ENCODE data around the gene CHRM5. TPM values are rescaled to one million over a fixed set of nuclear protein-coding genes. Genes with fewer than 3 reads are reported as not detected.

The CHRM5 gene
- total and polyA plus RNA-seq, 2 of the 8 experiments (the other 6 are each of a cell fraction or from before 2014, with no cell fraction given), result not detected

- TF ChIP-seq, protein P1, sequence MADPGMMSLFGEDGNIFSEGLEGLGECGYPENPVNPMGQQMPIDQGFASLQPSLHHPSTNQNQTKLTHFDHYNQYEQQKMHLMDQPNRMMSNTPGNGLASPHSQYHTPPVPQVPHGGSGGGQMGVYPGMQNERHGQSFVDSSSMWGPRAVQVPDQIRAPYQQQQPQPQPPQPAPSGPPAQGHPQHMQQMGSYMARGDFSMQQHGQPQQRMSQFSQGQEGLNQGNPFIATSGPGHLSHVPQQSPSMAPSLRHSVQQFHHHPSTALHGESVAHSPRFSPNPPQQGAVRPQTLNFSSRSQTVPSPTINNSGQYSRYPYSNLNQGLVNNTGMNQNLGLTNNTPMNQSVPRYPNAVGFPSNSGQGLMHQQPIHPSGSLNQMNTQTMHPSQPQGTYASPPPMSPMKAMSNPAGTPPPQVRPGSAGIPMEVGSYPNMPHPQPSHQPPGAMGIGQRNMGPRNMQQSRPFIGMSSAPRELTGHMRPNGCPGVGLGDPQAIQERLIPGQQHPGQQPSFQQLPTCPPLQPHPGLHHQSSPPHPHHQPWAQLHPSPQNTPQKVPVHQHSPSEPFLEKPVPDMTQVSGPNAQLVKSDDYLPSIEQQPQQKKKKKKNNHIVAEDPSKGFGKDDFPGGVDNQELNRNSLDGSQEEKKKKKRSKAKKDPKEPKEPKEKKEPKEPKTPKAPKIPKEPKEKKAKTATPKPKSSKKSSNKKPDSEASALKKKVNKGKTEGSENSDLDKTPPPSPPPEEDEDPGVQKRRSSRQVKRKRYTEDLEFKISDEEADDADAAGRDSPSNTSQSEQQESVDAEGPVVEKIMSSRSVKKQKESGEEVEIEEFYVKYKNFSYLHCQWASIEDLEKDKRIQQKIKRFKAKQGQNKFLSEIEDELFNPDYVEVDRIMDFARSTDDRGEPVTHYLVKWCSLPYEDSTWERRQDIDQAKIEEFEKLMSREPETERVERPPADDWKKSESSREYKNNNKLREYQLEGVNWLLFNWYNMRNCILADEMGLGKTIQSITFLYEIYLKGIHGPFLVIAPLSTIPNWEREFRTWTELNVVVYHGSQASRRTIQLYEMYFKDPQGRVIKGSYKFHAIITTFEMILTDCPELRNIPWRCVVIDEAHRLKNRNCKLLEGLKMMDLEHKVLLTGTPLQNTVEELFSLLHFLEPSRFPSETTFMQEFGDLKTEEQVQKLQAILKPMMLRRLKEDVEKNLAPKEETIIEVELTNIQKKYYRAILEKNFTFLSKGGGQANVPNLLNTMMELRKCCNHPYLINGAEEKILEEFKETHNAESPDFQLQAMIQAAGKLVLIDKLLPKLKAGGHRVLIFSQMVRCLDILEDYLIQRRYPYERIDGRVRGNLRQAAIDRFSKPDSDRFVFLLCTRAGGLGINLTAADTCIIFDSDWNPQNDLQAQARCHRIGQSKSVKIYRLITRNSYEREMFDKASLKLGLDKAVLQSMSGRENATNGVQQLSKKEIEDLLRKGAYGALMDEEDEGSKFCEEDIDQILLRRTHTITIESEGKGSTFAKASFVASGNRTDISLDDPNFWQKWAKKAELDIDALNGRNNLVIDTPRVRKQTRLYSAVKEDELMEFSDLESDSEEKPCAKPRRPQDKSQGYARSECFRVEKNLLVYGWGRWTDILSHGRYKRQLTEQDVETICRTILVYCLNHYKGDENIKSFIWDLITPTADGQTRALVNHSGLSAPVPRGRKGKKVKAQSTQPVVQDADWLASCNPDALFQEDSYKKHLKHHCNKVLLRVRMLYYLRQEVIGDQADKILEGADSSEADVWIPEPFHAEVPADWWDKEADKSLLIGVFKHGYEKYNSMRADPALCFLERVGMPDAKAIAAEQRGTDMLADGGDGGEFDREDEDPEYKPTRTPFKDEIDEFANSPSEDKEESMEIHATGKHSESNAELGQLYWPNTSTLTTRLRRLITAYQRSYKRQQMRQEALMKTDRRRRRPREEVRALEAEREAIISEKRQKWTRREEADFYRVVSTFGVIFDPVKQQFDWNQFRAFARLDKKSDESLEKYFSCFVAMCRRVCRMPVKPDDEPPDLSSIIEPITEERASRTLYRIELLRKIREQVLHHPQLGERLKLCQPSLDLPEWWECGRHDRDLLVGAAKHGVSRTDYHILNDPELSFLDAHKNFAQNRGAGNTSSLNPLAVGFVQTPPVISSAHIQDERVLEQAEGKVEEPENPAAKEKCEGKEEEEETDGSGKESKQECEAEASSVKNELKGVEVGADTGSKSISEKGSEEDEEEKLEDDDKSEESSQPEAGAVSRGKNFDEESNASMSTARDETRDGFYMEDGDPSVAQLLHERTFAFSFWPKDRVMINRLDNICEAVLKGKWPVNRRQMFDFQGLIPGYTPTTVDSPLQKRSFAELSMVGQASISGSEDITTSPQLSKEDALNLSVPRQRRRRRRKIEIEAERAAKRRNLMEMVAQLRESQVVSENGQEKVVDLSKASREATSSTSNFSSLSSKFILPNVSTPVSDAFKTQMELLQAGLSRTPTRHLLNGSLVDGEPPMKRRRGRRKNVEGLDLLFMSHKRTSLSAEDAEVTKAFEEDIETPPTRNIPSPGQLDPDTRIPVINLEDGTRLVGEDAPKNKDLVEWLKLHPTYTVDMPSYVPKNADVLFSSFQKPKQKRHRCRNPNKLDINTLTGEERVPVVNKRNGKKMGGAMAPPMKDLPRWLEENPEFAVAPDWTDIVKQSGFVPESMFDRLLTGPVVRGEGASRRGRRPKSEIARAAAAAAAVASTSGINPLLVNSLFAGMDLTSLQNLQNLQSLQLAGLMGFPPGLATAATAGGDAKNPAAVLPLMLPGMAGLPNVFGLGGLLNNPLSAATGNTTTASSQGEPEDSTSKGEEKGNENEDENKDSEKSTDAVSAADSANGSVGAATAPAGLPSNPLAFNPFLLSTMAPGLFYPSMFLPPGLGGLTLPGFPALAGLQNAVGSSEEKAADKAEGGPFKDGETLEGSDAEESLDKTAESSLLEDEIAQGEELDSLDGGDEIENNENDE (IDR thresholded peaks at IDR 0.05; ENCODE audit: insufficient replicate concordance, low read length), result no peak
- no peak for TF ChIP-seq PHF8 (conservative IDR thresholded peaks at IDR 0.05; ENCODE audit: low read depth, low read length)
- no peak for TF ChIP-seq ATF3 (IDR thresholded peaks at IDR 0.05; ENCODE audit: insufficient read depth, low read depth, low read length)
These were observed 45.4 kb downstream of the CHRM5 start (continued) for GRCh38 chr15:34013746-34014145.
